ENCODE results near the gene ANKRD18A.

The ANKRD18A gene

GRCh38 chr9:38529317-38529716 lies 91.1 kb downstream of the ANKRD18A start:
- Histone ChIP-seq H3K4me3 (ENCODE audit: insufficient read length, low read depth) (no peak overlapping the region), H3K36me3 (ENCODE audit: insufficient read depth, insufficient read length, low read length) (no peaks in the 10 kb centered on the region), H3K9ac (ENCODE audit: insufficient read length, low read depth) (no peak overlapping the region), H3K4me1 (ENCODE audit: insufficient read depth, insufficient read length) (no peaks in the 10 kb centered on the region), H3K9me3 (ENCODE audit: insufficient read depth, low read length) (peaks cover 16% of the 10 kb centered on the region), H3K27me3 (ENCODE audit: insufficient read depth, insufficient read length) (no peaks in the 10 kb centered on the region)
- DNase-seq (ENCODE audit: low read depth, low spot score): no peak
- TF ChIP-seq ZNF274 (IDR thresholded peaks at IDR 0.05; ENCODE audit: low read depth, low read length) (no peak), SUZ12 (IDR thresholded peaks at IDR 0.05; ENCODE audit: extremely low read depth, insufficient read depth, insufficient read length) (no peak), YY1 (IDR thresholded peaks at IDR 0.05; ENCODE audit: insufficient read depth, insufficient read length) (no peak)

GRCh38 chr9:38527503-38527902 lies 92.9 kb downstream of the ANKRD18A start:
- Histone ChIP-seq H3K9me3 (ENCODE audit: insufficient read depth, low read length) (peaks cover 16% of the 10 kb centered on the region), H3K9ac (ENCODE audit: insufficient read length, low read depth) (no peak overlapping the region), H3K4me1 (ENCODE audit: insufficient read depth, insufficient read length) (no peaks in the 10 kb centered on the region)

GRCh38 chr9:38526591-38526990 lies 93.8 kb downstream of the ANKRD18A start:
- Histone ChIP-seq H3K4me1 (ENCODE audit: insufficient read depth, insufficient read length) (no peaks in the 10 kb centered on the region), H3K36me3 (ENCODE audit: insufficient read depth, insufficient read length, low read length) (no peaks in the 10 kb centered on the region), H3K27me3 (ENCODE audit: insufficient read depth, insufficient read length) (no peaks in the 10 kb centered on the region), H3K4me3 (ENCODE audit: insufficient read length, low read depth) (no peak overlapping the region), H3K9me3 (ENCODE audit: insufficient read depth, low read length) (peaks cover 16% of the 10 kb centered on the region), H3K9ac (ENCODE audit: insufficient read length, low read depth) (no peak overlapping the region)
- TF ChIP-seq YY1 (IDR thresholded peaks at IDR 0.05; ENCODE audit: insufficient read depth, insufficient read length) (no peak), ZNF274 (IDR thresholded peaks at IDR 0.05; ENCODE audit: low read depth, low read length) (no peak), SUZ12 (IDR thresholded peaks at IDR 0.05; ENCODE audit: extremely low read depth, insufficient read depth, insufficient read length) (no peak)
- DNase-seq (ENCODE audit: low read depth, low spot score): no peak

More at GRCh38 chr9:38527503-38527902, 92.9 kb downstream of the ANKRD18A start:
- no peaks in the 10 kb centered on the region for H3K36me3 ChIP-seq (ENCODE audit: insufficient read depth, insufficient read length, low read length)
- H3K27me3 ChIP-seq (ENCODE audit: insufficient read depth, insufficient read length): no peaks in the 10 kb centered on the region
- no peak overlapping the region for H3K4me3 ChIP-seq (ENCODE audit: insufficient read length, low read depth)
- no peak for DNase-seq (ENCODE audit: low read depth, low spot score)
- TF ChIP-seq SUZ12 (IDR thresholded peaks at IDR 0.05; ENCODE audit: extremely low read depth, insufficient read depth, insufficient read length) (no peak), YY1 (IDR thresholded peaks at IDR 0.05; ENCODE audit: insufficient read depth, insufficient read length) (no peak), ZNF274 (IDR thresholded peaks at IDR 0.05; ENCODE audit: low read depth, low read length) (no peak)

- no peak overlapping the region for H3K4me3 ChIP-seq (ENCODE audit: insufficient read length, low read depth)
- no peaks in the 10 kb centered on the region for H3K9me3 ChIP-seq (ENCODE audit: insufficient read depth, low read length)
- no peaks in the 10 kb centered on the region for H3K4me1 ChIP-seq (ENCODE audit: insufficient read depth, insufficient read length)
- H3K27me3 ChIP-seq (ENCODE audit: insufficient read depth, insufficient read length): no peaks in the 10 kb centered on the region
- H3K9ac ChIP-seq (ENCODE audit: insufficient read length, low read depth): no peak overlapping the region
- no peak for TF ChIP-seq YY1 (IDR thresholded peaks at IDR 0.05; ENCODE audit: insufficient read depth, insufficient read length)
- no peak for TF ChIP-seq SUZ12 (IDR thresholded peaks at IDR 0.05; ENCODE audit: extremely low read depth, insufficient read depth, insufficient read length)
- TF ChIP-seq ZNF274 (IDR thresholded peaks at IDR 0.05; ENCODE audit: low read depth, low read length): no peak
- no peaks in the 10 kb centered on the region for H3K36me3 ChIP-seq (ENCODE audit: insufficient read depth, insufficient read length, low read length)
- DNase-seq (ENCODE audit: low read depth, low spot score): no peak
Measured at GRCh38 chr9:38523121-38523520, 97.3 kb downstream of the ANKRD18A start.

- no peak for DNase-seq (ENCODE audit: low read depth, low spot score)
- Histone ChIP-seq H3K4me3 (ENCODE audit: insufficient read length, low read depth) (no peak overlapping the region), H3K27me3 (ENCODE audit: insufficient read depth, insufficient read length) (no peaks in the 10 kb centered on the region), H3K9me3 (ENCODE audit: insufficient read depth, low read length) (no peaks in the 10 kb centered on the region), H3K36me3 (ENCODE audit: insufficient read depth, insufficient read length, low read length) (no peaks in the 10 kb centered on the region), H3K4me1 (ENCODE audit: insufficient read depth, insufficient read length) (no peaks in the 10 kb centered on the region), H3K9ac (ENCODE audit: insufficient read length, low read depth) (no peak overlapping the region)
- TF ChIP-seq SUZ12 (IDR thresholded peaks at IDR 0.05; ENCODE audit: extremely low read depth, insufficient read depth, insufficient read length): no peak
Measured at GRCh38 chr9:38521762-38522161, 98.6 kb downstream of the ANKRD18A start.

Data from NT2/D1 (cell line).